NCI-H2029 treated with DMSO at 0.1 percent for 48 hours (cell line): ENCODE results near the gene ZBTB7C.

Experiments
- DNase-seq: peaks from one replicate; lab custom pipeline; 2025; lab: John Stamatoyannopoulos, UW

Gene ZBTB7C

DNA sequence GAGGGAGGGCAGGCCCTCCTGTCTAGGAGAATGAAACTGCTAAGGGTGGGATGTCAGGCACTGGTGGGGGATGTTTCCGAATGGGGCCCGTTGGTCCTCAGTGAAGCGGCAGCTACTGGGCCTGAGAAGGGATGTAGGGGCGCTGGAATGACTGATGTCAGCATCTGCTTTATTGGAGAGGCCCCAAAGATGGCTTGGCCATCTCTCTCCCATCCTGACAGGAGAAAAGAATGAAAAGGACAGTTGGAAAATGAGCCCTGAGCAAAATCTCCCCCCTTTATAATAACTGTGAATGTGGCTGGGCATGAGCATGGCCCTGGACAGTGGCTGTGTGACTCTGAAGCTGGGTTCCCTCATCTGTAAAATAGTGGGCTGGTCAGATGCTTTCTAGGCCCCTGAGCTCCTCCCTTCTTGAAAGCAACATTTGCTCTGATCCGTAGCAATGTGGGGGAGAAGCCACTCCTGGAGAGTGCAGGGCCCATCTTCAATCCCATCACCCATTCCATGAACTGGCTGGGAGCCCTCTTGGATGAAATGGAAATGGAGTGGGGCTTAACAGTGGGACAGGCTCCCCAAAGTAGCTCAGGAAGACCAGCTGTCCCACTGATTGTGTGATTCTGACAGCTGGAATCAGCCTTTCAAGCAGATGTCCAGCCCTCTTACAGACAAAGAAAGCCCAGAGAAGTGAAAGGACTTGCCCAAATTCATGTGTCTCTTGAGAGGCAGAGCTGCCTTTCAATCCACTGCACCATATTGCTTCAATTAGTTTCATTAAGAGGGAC, 246.0 kb downstream of the ZBTB7C start:
- DNase-seq, result no peak

DNA sequence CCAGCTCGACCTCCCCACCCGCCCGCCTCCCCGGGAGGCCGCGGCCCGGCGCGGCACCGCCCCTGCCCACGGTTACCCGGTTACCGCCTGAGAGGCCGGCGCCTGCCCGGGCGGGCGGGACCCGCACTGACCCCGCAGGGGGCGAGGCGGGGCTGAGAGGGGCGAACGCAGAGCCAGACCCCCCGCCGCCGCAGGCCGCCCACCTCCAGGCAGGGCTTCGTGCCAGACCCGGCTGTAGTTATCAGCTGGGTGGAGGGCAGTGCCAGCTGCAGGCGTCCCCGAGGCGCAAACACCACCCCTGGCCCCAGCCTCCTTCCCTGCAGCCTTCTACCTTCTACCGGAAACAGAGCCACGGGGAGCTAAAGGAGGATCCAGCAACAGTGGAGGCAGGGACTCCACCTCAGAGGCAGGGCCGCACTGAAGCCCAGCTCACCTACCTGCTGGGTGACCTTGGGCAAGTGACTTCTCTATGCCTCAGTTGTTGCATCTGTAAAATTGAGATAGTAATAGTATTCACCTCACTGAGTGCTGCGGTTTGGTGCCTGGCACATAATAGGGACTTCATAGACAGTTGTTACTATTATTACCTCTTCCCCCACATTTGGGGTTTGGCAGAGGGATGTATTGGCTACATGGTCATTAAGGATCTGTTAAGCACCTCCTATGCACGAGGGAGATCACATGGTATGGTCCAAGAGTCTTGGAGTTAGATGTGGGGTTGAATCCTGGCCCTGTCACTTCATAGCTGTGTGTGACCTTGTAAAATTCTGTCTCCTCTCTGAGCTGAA, 247.1 kb downstream of the ZBTB7C start:
- peak; percentile 22 for DNase-seq

DNA sequence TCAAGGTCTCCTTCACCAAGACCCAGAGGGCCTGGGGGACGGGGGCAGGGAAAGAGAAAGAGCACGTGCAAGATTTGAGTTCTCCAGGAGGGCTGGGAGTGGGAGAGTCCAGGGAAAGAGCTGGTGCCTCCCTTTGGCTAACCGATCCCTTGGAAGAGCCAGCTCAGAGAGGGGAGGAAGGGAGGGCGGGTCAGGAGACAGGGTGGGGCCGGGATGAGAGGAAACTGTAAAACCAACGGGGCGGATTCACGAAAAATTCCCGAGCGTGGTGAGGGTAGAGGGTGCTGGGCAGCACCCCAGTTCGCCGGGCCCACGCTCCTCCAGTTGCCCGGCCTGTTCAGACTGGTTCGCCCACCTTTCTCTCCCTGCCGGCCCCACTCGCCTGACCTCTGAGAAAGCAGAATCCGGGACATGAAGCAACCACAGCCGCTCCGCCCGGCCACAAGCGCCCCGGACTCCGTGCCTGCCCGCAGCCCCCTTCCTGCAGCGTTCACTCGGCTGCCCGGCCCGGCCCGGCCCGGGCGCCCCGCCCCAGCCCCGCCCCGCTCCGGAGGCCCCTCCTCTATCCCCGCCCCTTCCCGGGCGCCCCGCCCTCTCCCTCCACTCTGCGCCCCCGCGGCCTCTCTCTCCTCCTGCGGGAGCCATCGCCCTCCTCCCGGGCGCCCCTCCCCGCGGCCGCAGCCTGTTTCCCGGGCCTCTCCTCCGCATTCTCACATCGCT, 247.8 kb downstream of the ZBTB7C start:
- DNase-seq, result peak; percentile 19

DNA sequence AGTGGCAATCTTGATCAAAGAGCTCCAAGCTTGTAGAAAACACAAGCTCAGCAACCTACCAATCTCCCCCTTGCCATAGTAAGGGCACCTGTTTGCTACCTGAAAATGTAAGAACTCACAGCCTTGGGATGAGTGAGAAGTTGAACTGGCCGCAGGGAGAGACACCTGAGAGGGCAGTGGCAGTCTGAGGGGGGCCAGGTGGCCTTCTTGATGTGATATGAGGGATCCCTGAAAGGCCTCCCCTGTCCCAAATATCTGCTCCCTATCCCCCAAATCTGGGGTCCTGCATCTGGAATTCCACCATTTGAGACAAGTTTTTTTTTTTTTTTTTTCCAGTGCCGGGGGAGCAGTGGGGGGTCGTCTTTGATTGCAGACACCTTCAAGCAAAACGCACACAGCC, 248.6 kb downstream of the ZBTB7C start:
- DNase-seq, result no peak

DNA sequence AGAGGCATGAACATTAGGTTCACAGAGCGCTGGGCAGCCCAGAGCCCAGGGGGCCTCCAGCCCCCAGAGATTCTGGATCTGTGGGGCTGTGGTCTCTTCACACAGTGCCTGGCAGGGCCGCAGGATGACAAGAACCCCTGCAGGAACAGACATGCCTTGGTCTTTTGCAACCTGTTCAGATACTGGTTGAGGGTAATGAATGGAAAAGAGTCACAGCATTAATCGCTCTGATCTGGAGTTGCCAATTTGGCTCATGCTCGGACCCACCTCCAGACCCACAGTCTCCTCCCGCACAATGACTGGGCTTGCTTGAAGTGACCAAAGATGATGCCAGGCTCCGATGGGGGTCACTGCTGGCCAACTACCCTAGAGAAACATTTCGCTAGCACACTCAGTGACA, 249.4 kb downstream of the ZBTB7C start:
- no peak for DNase-seq

DNA sequence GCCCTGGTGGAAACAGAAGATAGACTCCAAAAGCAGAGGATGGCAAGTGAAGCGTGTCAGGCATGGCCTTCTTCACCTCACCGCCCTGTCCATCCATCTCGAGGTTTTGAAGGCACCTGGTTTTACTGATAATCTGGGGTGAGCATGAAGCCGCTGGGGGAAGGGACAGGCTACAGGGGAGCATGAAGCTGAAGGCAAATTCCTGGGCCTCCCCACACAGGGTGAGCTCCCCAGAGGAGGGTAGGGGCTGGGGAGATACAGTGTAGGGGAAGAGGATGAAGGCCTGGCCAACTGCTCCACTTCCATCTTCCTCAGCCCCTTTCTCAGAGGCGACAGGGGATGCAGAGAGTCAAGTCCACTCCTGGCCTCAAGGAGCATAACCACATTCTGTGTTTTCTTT, 250.5 kb downstream of the ZBTB7C start:
- no peak for DNase-seq

DNA sequence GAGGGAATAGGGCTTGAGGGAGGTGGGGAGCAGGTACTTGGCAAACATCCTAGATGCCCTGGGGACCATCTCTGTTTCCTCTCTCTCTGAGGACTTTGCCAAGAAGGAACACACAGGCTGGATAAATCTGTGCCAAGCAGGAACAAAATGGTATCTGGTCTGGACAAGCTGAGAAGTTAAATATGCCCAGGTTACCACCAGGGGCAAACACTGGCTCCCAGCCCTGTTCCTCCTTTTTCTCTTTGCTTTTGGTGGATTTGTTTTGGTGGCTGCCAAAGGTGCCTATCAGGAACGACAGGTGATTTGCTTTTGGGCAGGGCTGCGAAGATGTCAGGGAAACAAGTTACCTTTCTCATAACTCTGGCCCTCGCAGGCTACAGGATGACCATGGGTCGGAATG, 251.2 kb downstream of the ZBTB7C start:
- peak; percentile 17 for DNase-seq

DNA sequence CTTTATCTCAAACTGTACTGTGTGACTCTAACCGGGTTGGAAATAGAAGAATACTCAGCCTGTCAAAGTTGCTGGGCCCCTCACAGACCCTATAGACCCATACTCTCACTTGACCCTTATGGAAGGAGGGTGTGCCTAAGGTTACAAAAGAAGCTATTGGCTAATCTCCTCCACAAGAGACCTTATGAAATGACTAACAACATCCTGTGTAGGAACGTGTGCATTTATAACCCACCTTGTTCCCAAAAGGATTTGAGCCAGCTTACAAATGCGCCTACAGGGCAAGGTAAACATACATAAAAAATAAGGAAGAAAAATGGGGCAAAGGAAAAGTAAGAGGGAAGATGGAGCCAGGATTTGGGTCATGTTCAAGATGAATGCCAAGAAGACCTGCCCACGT, 253.3 kb downstream of the ZBTB7C start:
- no peak for DNase-seq

DNA sequence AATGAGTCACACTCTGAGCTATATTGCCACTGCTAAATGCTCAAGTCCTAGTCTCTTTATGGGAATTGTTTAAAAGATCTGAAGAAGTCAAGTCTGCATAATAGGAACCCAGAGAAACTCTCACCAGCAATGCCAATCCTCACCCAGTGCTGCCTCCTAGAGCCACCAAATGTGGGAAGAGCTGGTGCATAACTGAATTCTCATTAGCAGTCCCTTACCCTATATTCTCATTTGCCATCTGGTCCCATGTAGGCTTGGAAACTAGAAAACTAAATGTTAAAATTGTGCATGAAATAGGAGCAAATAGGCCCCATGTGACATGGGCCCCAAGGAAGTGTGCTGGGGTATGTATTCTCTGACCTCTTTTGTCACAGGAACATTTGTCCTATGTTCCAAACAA, 254.4 kb downstream of the ZBTB7C start:
- DNase-seq, result no peak

DNA sequence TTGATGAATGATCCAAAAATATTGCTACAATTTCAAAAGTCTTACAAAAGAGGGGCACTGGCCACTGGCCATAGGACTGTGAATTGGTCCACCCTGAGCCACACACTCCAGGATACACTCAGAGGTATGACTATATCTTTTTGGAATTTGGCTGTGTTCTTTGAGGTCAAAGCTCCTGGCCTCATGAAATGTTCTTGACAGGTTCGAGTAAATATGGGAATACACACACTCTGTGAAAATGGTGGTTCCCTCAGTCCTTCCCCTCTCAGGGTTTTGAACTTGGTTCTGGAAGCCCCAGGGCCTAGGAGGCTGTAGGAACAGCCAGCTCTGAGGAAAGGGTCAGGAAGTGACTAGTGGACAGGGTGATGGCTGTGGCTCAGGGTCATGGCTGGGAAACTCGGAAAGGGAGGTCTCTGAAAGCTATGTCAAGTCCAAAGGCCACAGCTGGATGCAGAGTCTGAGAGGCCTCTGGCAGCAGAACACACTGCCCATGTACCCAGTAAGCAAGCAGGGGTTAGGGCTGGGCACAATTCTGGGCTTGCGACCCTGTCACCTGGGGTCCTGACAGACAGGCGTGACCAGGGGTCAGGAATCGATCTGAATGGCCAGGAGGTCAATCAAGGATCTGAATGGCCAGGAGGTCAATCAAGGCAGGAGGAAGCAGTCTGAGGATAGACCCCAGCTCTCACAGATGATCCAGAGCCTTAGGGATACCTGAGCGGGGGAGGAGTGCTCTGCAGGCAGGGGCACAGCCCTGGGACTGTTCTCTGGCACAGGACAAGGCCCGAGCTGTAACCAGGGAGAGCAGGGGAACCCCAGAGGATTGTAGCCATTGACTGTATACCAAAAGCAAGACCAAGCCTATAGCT, 255.3 kb downstream of the ZBTB7C start:
- DNase-seq, result no peak

DNA sequence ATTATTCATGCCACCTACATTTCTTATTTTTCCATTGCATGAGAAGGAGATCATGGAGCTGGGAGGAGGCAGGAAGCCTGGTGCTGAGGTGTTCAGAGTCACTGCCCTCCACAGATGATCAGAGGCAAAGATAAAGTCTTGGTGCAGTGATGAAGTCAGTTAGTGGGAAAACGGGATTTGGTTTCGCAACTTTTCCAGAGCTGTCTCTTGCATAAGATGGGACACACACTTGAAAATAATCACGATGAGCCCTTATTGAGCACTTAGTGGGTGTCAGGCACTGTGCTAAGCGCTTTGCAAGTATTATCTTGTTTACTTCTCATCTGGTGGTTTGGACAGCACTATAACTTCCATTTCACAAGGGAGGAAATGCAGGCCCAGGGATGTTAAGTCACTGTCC, 256.6 kb downstream of the ZBTB7C start:
- DNase-seq, result no peak

DNA sequence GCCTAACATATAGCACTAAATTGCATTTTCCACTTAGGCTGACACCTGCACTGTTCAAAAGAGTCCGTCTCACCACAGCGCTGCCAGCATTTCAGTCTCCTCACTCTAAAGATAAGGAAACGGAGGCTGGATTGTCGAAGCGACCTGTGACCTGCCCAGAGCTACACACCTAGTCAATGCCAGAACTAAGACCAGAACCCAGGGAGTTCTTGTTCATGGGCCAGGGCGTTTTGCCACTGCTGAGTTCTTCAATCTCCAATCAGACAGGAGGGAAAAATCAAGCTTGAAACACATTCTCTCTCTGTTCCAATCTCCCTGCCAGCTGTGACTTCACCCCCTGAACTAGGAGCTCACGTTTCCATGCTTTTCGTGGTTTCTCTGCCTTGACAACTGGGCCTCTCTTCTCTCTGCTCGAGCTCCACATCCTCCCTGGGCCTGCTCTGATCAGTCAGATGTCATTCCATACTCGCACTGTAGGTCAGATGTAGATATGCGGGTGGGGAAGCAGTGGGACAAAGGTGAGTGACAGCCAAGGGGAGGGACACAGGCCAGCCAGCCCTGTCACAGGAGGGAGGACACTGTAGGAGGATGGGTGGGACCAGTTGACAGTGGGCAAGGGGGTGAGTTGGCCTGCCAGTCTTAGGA, 257.6 kb downstream of the ZBTB7C start:
- no peak for DNase-seq

DNA sequence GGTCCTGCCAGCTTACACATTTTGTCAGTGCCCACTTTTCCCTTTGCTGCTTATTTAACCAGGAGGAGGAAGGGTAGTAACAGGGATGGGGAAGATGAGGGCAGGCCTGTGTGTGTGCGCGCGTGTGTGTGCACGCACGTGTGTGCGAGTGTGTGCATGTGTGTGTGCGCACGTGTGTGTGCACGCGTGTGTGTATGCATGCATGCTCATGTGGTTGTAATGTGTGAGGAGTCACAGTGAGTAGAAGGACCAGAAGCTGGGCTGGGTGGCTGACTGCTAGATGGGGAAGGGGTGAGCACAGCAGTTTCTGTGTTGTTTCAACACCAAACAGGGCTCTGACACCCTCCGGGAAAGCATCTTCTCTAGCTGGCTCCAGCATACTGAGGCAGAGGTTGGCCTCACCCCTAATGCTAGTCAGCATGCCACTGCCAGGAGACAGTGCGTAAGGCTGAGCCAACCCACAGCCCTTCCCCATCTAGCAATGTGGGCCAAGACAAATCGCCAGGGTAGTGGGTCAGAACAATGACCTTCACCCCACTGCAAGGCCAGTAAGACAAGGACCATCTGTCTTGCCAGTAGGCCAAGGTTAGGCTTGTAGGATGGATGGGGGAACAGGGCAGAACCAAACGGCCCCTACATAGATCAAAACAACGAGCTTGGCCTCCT, 260.0 kb downstream of the ZBTB7C start:
- DNase-seq, result no peak

DNA sequence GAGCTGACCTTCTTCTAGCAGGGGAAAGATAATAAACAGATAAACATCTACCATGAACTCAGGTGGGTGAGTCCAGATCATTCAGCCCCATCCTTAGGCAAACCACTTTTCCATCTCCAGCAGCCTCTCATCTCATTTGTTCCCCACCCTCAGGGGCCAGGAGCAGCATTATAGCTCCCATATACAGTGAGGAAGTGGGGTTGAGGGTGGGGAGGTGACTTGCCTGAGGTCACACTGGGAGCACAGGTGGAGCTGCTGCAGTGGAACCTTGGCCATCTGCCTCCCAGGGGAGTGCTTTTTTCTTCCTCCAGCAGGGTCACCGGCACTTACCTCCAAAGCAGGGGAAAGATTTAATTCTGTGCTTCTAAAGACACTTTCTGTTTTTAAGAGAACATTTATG, 266.2 kb downstream of the ZBTB7C start:
- DNase-seq, result no peak

DNA sequence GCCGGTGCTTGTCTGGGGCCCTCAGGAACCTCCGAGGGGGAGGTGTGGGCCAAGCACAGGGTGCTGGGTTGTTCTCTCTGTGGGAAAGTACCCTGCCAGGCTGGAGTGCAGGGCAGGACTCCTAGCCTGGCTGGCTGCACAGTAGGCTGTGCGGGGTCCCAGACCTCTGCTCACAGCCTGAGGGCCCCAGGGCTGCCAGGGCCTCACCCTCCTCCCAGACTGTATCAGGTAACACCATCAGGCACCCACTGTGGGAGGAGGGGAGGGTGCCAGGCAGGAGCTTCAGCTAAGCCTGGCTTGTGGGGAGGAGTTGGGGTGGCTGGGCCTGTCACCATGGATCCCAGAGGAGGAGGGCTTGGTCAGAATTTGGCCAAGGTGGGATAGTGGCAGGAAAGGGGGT, 266.8 kb downstream of the ZBTB7C start:
- no peak for DNase-seq

DNA sequence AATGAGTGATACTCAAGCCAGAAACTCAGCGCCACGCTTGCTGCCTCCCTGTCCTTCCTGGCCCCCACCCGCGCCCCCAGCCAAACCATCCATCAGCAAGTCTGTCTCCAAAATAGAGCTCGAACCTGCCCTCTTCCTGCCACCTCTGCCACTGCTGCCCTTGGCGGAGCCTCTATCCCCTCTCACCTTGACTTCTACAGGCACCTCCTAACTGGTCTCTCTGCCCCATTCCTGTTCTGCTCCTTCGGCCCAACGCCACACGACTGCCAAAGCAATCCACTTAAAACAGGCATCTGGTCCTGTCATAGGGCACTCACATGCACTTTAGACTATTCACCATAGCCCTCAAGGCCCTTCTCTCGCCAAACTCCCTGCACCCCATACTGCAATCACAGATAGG, 268.5 kb downstream of the ZBTB7C start:
- peak; percentile 36 for DNase-seq

DNA sequence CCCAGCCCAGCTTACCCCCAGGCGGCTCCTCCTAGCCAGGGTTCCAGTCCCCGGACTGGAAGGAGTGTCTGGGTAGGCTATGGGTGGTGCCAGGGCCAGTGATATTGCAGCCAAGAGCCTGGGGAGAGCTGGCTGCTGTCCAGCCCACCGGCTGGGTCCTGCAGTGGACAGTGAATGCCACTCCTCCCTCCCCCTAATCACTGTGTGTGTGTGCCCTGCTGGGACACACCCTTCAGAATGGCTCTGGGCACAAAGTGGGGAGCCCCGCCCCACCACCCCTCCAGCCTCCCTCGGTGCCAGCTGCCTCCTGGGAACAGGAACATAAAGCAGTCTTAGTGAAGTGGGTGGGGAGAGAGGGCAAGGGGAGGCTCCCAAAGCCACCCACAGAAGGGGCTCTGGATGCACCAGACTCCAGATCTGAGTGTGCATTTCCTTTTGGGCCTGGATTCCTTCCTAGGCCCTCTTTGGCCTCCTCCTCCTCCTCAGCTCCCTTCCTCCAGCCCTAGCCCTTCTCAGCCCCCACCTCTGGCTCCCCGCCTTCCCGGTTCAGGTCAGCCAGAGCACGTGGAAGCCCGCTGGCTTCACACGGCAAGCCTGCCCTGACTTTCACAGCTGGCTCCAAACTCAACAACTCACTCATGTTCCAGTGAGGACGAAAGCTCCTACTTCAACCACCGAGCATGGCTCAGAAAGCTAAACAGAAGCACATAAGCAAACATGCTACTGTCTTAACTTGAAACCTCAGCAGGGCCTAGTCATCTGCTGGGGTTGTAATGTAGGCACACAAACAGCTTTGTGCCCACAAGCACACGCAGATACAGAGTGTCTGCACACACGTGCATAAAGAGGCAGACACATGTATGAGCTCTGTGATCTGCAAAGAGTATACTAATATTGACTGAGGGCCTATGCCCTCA, 269.5 kb downstream of the ZBTB7C start:
- peak; percentile 63 for DNase-seq

DNA sequence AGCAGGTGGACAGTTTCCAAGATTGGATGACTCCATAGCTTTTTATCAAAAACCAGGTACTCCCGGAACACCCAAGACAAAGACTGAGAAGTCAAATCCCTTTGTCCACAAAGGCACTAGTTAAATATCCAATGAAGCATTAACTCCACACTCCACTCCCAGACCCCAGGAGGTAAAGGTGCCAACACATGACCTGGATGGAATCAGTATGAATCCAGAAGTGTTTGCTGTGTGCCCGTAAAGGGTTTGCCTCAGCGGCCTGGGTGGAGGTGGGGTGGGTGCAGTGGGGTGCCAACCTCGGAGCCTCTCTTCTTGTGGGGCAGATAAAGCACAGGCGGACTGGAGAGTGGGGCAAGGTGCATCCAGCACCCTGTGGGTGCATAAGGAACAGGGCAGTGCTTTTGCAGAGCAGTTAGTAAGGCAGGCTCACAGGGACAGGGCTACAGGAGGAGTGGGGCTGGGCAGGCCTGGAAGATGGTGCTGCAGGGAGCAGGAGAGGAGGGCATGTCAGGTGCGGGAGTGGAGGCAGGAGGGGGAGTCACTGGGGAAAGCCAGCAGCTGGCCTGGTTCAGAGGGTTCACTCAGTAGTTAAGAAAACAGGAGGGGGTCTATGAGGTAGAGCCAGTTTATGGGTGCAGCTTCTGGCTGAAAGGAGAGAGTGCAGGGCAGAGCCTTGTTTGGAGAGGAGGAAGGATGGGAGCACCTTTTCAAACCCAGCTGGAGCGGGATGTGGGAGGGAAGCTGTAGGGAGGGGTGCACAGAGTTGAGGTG, 270.3 kb downstream of the ZBTB7C start:
- peak; percentile 38 for DNase-seq

DNA sequence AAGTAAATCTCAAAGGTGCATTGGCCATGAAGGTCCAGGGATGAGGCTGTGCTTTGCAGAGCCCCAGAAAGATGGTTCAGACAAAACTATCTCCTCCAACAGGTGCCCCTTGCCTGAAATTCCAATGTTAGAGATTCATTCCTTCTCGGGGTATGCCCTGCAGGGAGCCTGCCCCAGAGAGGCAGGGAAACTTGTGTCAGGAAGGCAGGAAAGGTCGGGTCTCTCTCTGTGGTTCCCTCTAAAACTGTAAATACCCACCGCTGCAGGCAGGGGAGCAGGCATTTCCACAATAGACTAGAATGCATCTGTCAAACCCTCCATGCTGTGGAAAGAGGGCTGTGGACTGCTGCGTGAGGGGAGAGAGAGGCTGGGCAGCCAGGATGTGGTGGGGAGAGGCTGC, 271.0 kb downstream of the ZBTB7C start:
- DNase-seq, result no peak
